ENCODE data around the gene CALN1.
A peak's percentile ranks its signal among the peaks of the same experiment; 100 is the strongest.
"Not testable (repeated sequence)": the region's sequence is repeated elsewhere in the genome, so short reads cannot be mapped to it uniquely, and the experiment has no call there.

The CALN1 gene

GRCh38 chr7:71746006-71746405 is 666.1 kb downstream of the CALN1 start:
- no peak for TF ChIP-seq JUND (IDR thresholded peaks at IDR 0.05; ENCODE audit: low read depth)
- no peak for DNase-seq (ENCODE audit: low read depth in 1 of 2, low spot score in 1 of 2)
- in situ Hi-C loops (cut with HindIII; ENCODE audit: low pct_unique_long_range_greater_than_20kb, low sequenced_read_pairs), result no loop called here

DNA sequence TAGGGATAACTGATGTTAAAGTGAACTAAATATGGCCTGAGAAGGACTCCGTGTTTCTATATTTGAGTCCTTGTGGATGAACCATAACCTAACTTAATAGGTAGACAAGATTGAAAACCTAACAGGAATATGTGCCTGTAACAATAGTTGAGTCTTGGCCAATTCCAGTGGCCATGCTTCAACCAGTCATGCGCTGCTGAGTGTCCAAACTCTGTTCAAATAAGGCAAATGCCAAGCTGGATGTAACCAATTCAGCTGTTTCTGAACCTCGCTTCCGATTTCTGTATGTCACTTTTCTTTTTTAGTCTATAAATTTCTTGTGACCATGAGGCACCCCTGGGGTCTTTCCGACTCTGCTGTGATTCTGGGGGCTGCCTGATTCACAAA is 672.0 kb downstream of the CALN1 start:
- in situ Hi-C loops (cut with HindIII; ENCODE audit: low pct_unique_long_range_greater_than_20kb, low sequenced_read_pairs), result no loop called here
- DNase-seq (ENCODE audit: low read depth in 1 of 2, low spot score in 1 of 2), result no peak
- no peak for TF ChIP-seq JUND (IDR thresholded peaks at IDR 0.05; ENCODE audit: low read depth)

DNA sequence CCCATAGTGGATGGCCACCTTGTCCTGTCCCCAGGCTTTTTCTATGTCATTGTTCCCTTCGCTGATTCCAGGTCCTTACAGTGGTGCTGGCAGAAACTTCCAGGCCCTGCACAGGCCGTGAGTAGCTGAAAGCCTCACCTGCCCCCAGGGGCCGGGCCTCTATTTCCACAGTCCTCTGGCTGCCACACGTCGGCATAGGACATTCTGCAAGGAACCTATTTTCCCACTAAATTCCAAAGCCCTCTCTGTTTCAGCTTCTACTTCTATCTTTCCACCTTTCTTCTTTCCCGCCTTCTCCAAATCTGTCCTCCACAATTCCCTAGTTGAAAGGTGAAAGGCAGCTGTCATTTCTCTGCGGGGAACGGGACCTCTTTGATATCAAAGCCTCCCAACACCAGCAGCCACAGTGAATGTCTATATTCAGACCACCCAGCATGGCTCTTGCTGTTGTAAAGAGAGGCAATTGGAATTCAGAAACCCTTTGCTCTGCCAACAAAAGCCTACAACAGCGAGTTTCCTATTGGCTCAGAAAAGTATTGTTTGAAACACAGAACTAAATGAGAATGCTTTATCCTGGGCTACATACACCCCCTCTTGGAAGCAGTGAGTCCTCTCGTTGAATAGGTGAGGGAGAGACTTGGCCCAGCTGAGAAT is 672.5 kb downstream of the CALN1 start:
- DNase-seq (ENCODE audit: low read depth in 1 of 2, low spot score in 1 of 2), result no peak
- in situ Hi-C loops (cut with HindIII; ENCODE audit: low pct_unique_long_range_greater_than_20kb, low sequenced_read_pairs), result no loop called here
- no peak for TF ChIP-seq JUND (IDR thresholded peaks at IDR 0.05; ENCODE audit: low read depth)

DNA sequence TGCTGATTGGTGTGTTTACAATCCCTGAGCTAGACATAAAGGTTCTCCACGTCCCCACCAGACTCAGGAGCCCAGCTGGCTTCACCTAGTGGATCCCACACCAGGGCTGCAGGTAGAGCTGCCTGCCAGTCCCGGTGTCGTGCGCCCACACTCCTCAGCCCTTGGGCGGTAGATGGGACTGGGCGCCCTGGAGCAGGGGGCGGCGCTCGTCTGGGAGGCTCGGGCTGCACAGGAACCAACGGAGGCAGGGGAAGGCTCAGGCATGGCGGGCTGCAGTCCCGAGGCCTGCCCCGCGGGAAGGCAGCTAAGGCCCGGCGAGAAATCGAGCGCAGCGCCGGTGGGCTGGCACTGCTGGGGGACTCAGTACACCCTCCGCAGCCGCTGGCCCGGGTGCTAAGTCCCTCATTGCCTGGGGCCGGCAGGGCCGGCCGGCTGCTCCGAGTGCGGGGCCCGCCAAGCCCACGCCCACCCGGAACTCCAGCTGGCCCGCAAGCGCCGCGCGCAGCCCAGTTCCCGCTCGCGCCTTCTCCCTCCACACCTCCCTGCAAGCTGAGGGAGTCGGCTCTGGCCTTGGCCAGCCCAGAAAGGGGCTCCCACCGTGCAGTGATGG is 674.1 kb downstream of the CALN1 start:
- in situ Hi-C loops (cut with HindIII; ENCODE audit: low pct_unique_long_range_greater_than_20kb, low sequenced_read_pairs); DNase-seq (ENCODE audit: low read depth in 1 of 2, low spot score in 1 of 2): not testable (repeated sequence)

DNA sequence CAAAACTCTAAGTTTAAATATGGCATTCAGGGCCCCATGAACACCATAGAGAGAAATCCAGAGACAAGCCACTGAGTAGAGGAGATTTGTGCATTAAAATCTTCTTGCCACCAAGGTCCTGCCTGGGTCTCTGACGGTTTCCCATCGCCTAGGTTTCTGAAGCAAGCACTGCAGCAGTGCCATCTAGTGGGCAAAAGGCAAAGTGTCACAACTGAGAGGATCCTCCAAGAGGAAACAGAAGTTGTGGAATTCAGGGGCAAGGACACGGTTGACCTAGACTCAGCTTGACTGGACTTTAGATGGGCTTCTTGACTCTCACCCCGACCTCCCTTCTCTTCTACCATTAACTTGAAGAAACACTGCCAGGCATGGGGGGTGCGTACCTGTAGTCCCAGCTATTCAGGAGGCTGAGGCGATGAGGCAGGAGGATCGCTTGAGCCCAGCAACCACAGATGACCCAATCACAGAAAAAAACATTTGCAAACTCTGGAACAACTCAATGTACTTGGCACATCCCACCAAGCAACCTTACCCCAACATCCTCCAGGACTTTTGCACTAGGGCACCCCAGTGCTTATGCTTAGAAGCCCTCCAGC is 676.1 kb downstream of the CALN1 start:
- no peak for TF ChIP-seq JUND (IDR thresholded peaks at IDR 0.05; ENCODE audit: low read depth)
- in situ Hi-C loops (cut with HindIII; ENCODE audit: low pct_unique_long_range_greater_than_20kb, low sequenced_read_pairs), result no loop called here
- peak; percentile 49 to 86 for DNase-seq (ENCODE audit: low read depth in 1 of 2, low spot score in 1 of 2)

DNA sequence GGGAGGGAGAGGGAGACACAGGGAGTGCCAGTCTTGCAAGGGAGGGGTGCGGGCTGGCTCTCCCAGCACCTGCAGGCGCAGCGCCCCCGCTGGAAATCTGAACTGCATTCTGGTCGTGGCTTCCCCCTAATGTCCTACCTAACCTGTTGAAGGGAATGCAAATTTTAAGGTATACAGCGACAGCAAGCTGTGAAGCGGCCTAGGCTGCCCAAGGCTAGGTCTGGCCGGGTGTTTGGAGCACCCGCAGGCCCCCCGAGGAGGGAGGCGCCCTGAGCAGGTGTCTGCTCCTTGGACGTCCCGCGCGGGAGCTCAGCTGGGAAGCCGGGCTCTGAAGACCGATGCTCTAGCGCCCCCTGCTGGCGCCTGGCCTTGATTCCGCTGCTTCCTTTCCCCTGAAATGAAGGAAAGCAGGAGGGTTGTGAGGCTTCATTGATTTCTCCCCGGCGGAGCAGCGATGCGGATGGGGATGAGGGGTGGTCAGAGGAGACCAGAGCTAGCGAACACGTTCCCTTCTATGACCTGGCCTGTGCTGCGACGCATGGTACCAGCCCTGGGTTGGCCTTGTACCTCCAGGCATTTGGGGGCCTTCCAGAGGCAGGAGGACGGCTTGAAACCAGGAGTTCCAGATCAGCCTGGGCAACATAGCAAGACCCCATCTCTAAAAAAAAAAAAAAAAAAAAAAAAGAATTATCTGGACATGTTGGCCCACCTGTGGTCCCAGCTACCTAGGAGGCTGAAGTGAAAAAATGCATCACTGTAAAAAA is 678.8 kb downstream of the CALN1 start:
- peak; percentile 78 to 90 for DNase-seq (ENCODE audit: low read depth in 1 of 2, low spot score in 1 of 2)
- TF ChIP-seq JUND (IDR thresholded peaks at IDR 0.05; ENCODE audit: low read depth), result no peak
- in situ Hi-C loops (cut with HindIII; ENCODE audit: low pct_unique_long_range_greater_than_20kb, low sequenced_read_pairs), result no loop called here

- TF ChIP-seq JUND (IDR thresholded peaks at IDR 0.05; ENCODE audit: low read depth), result no peak
- in situ Hi-C loops (cut with HindIII; ENCODE audit: low pct_unique_long_range_greater_than_20kb, low sequenced_read_pairs), result no loop called here
- DNase-seq (ENCODE audit: low read depth in 1 of 2, low spot score in 1 of 2), result no peak
Observed at GRCh38 chr7:71731740-71732139, 680.4 kb downstream of the CALN1 start.

All from T47D (cell line).